ENCODE results near the gene GDPD4. TPM values are rescaled to one million over a fixed set of nuclear protein-coding genes. Genes with fewer than 3 reads are reported as not detected.

GDPD4 gene
- total RNA-seq, 1 donor from 2014 or later, result not detected

- no peak for ATAC-seq
- no peak for TF ChIP-seq CTCF (IDR thresholded peaks at IDR 0.05)
- intact Hi-C loops (cut with DNase I), result no loop called here
Observed at GRCh38 chr11:77299528-77299993, 1.9 kb downstream of the GDPD4 start.

GRCh38 chr11:77294040-77294439, 7.4 kb downstream of the GDPD4 start:
- H3K27ac ChIP-seq, result no peak overlapping the region
- H3K9me3 ChIP-seq, result no peaks in the 10 kb centered on the region
- ATAC-seq (no peak), DNase-seq (no peak)
- TF ChIP-seq CTCF (IDR thresholded peaks at IDR 0.05), result no peak
- H3K4me3 ChIP-seq, result no peak overlapping the region
- intact Hi-C loops (cut with DNase I), result no loop called here
- H3K27me3 ChIP-seq, result no peaks in the 10 kb centered on the region
- H3K36me3 ChIP-seq, result no peaks in the 10 kb centered on the region
- H3K4me1 ChIP-seq, result no peaks in the 10 kb centered on the region

More at GRCh38 chr11:77299528-77299993, 1.9 kb downstream of the GDPD4 start:
- DNase-seq, result no peak
- Histone ChIP-seq H3K36me3 (no peaks in the 10 kb centered on the region), H3K4me1 (no peaks in the 10 kb centered on the region), H3K27me3 (no peaks in the 10 kb centered on the region), H3K27ac (no peak overlapping the region), H3K4me3 (no peak overlapping the region), H3K9me3 (no peaks in the 10 kb centered on the region)

- Histone ChIP-seq H3K27ac (no peak overlapping the region), H3K9me3 (no peaks in the 10 kb centered on the region), H3K27me3 (no peaks in the 10 kb centered on the region), H3K4me3 (no peak overlapping the region), H3K4me1 (no peaks in the 10 kb centered on the region), H3K36me3 (no peaks in the 10 kb centered on the region)
- TF ChIP-seq CTCF (IDR thresholded peaks at IDR 0.05), result no peak
- ATAC-seq (no peak), DNase-seq (no peak)
- intact Hi-C loops (cut with DNase I), result no loop called here
Observed at GRCh38 chr11:77289737-77290136, 11.7 kb downstream of the GDPD4 start.

GRCh38 chr11:77287615-77288273, 13.7 kb downstream of the GDPD4 start:
- no peak overlapping the region for H3K27ac ChIP-seq
- no peaks in the 10 kb centered on the region for H3K27me3 ChIP-seq
- H3K36me3 ChIP-seq, result no peaks in the 10 kb centered on the region
- no peak overlapping the region for H3K4me3 ChIP-seq
- intact Hi-C loops (cut with DNase I), result no loop called here
- no peaks in the 10 kb centered on the region for H3K4me1 ChIP-seq
- no peak for ATAC-seq
- no peak for DNase-seq
- no peaks in the 10 kb centered on the region for H3K9me3 ChIP-seq
- no peak for TF ChIP-seq CTCF (IDR thresholded peaks at IDR 0.05)

- H3K36me3 ChIP-seq, result no peaks in the 10 kb centered on the region
- ATAC-seq (no peak), DNase-seq (no peak)
- H3K27me3 ChIP-seq, result peaks cover 4% of the 10 kb centered on the region
- H3K4me3 ChIP-seq, result no peak overlapping the region
- no peak for TF ChIP-seq CTCF (IDR thresholded peaks at IDR 0.05)
- H3K27ac ChIP-seq, result no peak overlapping the region
- H3K9me3 ChIP-seq, result no peaks in the 10 kb centered on the region
- intact Hi-C loops (cut with DNase I), result no loop called here
- no peaks in the 10 kb centered on the region for H3K4me1 ChIP-seq
Observed at GRCh38 chr11:77287136-77287535, 14.3 kb downstream of the GDPD4 start.

Measured in upper lobe of right lung (tissue), 1 donor.